ENCODE data around the gene CDH8.

Gene CDH8

DNA sequence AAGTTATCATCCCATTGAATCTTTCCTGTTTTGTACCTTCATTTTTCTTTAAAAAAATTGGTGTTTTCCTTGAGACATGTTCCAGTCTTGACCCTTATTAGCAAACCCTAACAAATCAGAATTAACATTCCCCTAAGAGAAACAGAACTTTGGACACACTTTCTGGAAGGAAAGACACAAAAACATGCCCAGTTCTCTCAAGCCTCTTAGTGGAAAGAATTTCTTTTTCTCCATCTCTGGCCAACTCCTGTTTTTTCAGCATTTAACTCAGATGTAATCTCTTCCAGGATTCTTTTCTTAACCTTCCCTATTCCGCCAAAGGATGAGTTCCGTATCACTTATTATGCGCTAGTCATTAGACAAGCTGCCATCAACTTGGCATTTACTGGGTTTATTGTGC lies 23.9 kb upstream of the CDH8 start:
- DNase-seq (ENCODE audit: low spot score): no peak
- no peak overlapping the region for H3K4me3 ChIP-seq (ENCODE audit: severe bottlenecking)
- H3K4me1 ChIP-seq (ENCODE audit: insufficient read depth, poor library complexity, severe bottlenecking): no peaks in the 10 kb centered on the region
- TF ChIP-seq, protein P1, sequence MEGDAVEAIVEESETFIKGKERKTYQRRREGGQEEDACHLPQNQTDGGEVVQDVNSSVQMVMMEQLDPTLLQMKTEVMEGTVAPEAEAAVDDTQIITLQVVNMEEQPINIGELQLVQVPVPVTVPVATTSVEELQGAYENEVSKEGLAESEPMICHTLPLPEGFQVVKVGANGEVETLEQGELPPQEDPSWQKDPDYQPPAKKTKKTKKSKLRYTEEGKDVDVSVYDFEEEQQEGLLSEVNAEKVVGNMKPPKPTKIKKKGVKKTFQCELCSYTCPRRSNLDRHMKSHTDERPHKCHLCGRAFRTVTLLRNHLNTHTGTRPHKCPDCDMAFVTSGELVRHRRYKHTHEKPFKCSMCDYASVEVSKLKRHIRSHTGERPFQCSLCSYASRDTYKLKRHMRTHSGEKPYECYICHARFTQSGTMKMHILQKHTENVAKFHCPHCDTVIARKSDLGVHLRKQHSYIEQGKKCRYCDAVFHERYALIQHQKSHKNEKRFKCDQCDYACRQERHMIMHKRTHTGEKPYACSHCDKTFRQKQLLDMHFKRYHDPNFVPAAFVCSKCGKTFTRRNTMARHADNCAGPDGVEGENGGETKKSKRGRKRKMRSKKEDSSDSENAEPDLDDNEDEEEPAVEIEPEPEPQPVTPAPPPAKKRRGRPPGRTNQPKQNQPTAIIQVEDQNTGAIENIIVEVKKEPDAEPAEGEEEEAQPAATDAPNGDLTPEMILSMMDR (IDR thresholded peaks at IDR 0.05; ENCODE audit: poor library complexity, severe bottlenecking): no peak
- H3K9me3 ChIP-seq (ENCODE audit: severe bottlenecking): no peaks in the 10 kb centered on the region
- no peak for ATAC-seq (ENCODE audit: low read depth)
- H3K27ac ChIP-seq (ENCODE audit: poor library complexity, severe bottlenecking): no peak overlapping the region
- H3K36me3 ChIP-seq (ENCODE audit: low read depth): no peaks in the 10 kb centered on the region
- H3K27me3 ChIP-seq (ENCODE audit: insufficient read depth, poor library complexity, severe bottlenecking): peaks cover 30% of the 10 kb centered on the region

DNA sequence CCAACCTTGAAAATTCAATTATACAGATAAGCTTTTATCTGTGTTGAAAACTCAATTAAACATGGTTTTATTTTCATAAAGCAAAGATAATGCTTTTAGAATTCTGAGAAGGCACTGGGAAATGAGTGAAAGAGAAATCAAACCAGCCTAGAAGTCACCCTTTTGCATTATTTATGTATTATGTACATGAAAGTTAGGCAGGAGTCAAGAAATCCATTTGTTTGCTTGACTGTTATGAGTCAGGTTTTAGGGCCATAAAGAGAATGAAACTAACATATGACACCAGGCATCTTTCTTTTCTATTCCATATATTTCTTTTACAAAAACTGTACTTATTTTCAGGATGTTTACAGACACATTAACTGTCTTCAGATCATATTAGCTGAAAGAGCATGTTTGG lies 23.3 kb upstream of the CDH8 start:
- Histone ChIP-seq H3K4me1 (ENCODE audit: insufficient read depth, poor library complexity, severe bottlenecking) (no peaks in the 10 kb centered on the region), H3K27ac (ENCODE audit: poor library complexity, severe bottlenecking) (no peak overlapping the region), H3K9me3 (ENCODE audit: severe bottlenecking) (no peaks in the 10 kb centered on the region), H3K4me3 (ENCODE audit: severe bottlenecking) (no peak overlapping the region), H3K27me3 (ENCODE audit: insufficient read depth, poor library complexity, severe bottlenecking) (peaks cover 28% of the 10 kb centered on the region), H3K36me3 (ENCODE audit: low read depth) (no peaks in the 10 kb centered on the region)
- DNase-seq (ENCODE audit: low spot score) (no peak), ATAC-seq (ENCODE audit: low read depth) (no peak)
- TF ChIP-seq, protein P1 (IDR thresholded peaks at IDR 0.05; ENCODE audit: poor library complexity, severe bottlenecking): no peak

DNA sequence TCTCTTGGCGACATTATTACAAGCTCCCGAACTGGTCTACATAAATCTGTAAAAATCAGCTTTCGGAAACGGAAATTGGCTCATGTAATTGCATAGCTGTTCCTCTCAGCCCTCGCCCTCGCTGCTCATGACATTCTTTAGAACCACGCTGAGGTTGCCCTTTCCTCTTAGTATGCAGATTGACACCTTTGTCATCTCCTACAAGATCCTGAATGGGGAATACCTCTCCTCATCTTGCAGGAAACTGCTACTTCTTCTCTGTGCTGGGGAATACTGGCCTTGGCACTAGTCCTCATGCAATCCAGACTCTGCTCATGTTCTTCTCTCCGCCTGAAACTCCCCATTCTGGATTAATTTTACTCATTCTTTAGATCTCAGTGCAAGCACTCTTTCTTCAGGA lies 22.2 kb upstream of the CDH8 start:
- no peak overlapping the region for H3K4me3 ChIP-seq (ENCODE audit: severe bottlenecking)
- H3K27ac ChIP-seq (ENCODE audit: poor library complexity, severe bottlenecking): no peak overlapping the region
- no peaks in the 10 kb centered on the region for H3K36me3 ChIP-seq (ENCODE audit: low read depth)
- peaks cover 20% of the 10 kb centered on the region for H3K27me3 ChIP-seq (ENCODE audit: insufficient read depth, poor library complexity, severe bottlenecking)
- no peaks in the 10 kb centered on the region for H3K9me3 ChIP-seq (ENCODE audit: severe bottlenecking)
- DNase-seq (ENCODE audit: low spot score) (no peak), ATAC-seq (ENCODE audit: low read depth) (no peak)
- TF ChIP-seq, protein P1 (IDR thresholded peaks at IDR 0.05; ENCODE audit: poor library complexity, severe bottlenecking): no peak
- no peaks in the 10 kb centered on the region for H3K4me1 ChIP-seq (ENCODE audit: insufficient read depth, poor library complexity, severe bottlenecking)

DNA sequence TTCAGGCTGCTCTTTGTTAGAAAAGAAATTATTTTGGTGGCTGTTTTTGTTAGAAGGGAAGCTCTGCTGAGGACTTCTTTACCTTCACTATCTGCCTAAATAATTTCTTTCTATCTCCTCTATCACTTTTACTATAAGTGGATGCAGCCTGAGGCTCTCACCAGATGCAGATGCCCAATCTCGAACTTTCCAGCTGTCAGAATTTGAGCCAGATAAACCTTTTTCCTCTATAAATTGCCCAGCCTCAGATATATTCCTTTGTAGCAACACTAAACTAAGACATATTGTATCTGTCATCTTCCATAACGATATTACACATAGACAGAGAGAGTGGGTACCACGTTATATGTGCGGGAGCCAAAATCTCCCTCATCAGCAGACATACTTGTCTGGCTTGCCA lies 15.7 kb upstream of the CDH8 start:
- TF ChIP-seq, protein P1 (IDR thresholded peaks at IDR 0.05; ENCODE audit: poor library complexity, severe bottlenecking): no peak
- H3K27me3 ChIP-seq (ENCODE audit: insufficient read depth, poor library complexity, severe bottlenecking): peaks cover 33% of the 10 kb centered on the region

DNA sequence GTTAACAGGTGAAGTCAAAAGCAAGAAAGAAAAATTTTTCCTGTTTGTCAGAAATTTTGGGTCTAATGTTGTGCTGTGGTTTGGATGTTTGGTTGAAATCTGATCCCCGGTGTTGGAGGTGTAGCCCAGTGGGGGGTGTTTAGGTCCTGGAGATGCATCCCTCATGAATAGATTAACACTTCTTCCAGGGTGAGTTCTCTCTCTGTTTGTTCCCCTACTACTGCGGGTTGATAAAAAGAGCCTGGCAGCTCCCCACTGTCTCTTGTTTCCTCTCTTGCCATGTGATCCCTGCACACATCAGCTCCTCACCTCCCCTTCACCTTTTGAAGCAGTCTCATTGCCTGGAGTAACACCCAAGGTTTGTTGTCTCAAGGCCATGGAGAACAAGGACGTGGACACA lies 14.6 kb upstream of the CDH8 start:
- Histone ChIP-seq H3K27me3 (ENCODE audit: insufficient read depth, poor library complexity, severe bottlenecking) (peaks cover 33% of the 10 kb centered on the region), H3K4me3 (ENCODE audit: severe bottlenecking) (no peak overlapping the region), H3K27ac (ENCODE audit: poor library complexity, severe bottlenecking) (no peak overlapping the region), H3K36me3 (ENCODE audit: low read depth) (no peaks in the 10 kb centered on the region), H3K9me3 (ENCODE audit: severe bottlenecking) (no peaks in the 10 kb centered on the region), H3K4me1 (ENCODE audit: insufficient read depth, poor library complexity, severe bottlenecking) (no peaks in the 10 kb centered on the region)
- ATAC-seq (ENCODE audit: low read depth) (no peak), DNase-seq (ENCODE audit: low spot score) (no peak)
- TF ChIP-seq, protein P1 (IDR thresholded peaks at IDR 0.05; ENCODE audit: poor library complexity, severe bottlenecking): no peak

More for the DNA sequence above, 15.7 kb upstream of the CDH8 start:
- no peaks in the 10 kb centered on the region for H3K4me1 ChIP-seq (ENCODE audit: insufficient read depth, poor library complexity, severe bottlenecking)
- no peak for ATAC-seq (ENCODE audit: low read depth)
- H3K9me3 ChIP-seq (ENCODE audit: severe bottlenecking): no peaks in the 10 kb centered on the region
- H3K4me3 ChIP-seq (ENCODE audit: severe bottlenecking): no peak overlapping the region
- DNase-seq (ENCODE audit: low spot score): no peak
- H3K36me3 ChIP-seq (ENCODE audit: low read depth): no peaks in the 10 kb centered on the region
- no peak overlapping the region for H3K27ac ChIP-seq (ENCODE audit: poor library complexity, severe bottlenecking)

Data from RWPE2 (cell line).